CD14-positive monocyte (primary cell): Measurements from ENCODE around the gene CKAP4. TPM values are rescaled to one million over a fixed set of nuclear protein-coding genes. Genes with fewer than 3 reads are reported as not detected.

Source experiments
- DNase-seq, 3 donors: peaks; one replicate each; pipeline ENCODE4 v3.0.0-alpha.2; 2011 to 2022
- H2AFZ ChIP-seq: 2 replicates; pipeline ENCODE4 v1.6.0; 2012; ENCODE audit warnings: mild to moderate bottlenecking, low read depth, low read length, inconsistent platforms; ENCODE audit not compliant: insufficient read depth, poor library complexity, severe bottlenecking
- H3K27ac ChIP-seq, 2 donors: 1 replicate in 1 of 2; 2 replicates in 1 of 2; pipeline ENCODE4 v1.5.1; 2012 to 2013; ENCODE audit warnings: low read length in 2 of 2, control low read depth in 1 of 2, inconsistent platforms in 1 of 2, low read depth in 1 of 2, mild to moderate bottlenecking in 1 of 2
- H3K27me3 ChIP-seq, 2 donors: one replicate each; pipeline versions ENCODE4 v1.6.0 to v1.6.1; 2011 to 2013; ENCODE audit warnings: low read length in 2 of 2; ENCODE audit not compliant: control insufficient read depth in 2 of 2, insufficient read depth in 2 of 2
- H3K36me3 ChIP-seq, 2 donors: replicated peaks in 1 of 2; 1 replicate in 1 of 2; 2 replicates in 1 of 2; pipeline versions ENCODE4 v1.5.1 to v1.6.1; 2012 to 2013; ENCODE audit warnings: low read length in 2 of 2, control low read depth in 1 of 2, inconsistent platforms in 1 of 2, mild to moderate bottlenecking in 1 of 2; ENCODE audit not compliant: insufficient read depth in 2 of 2, control insufficient read depth in 1 of 2
- H3K4me1 ChIP-seq, 2 donors: 1 replicate in 1 of 2; 2 replicates in 1 of 2; pipeline versions ENCODE4 v1.5.1 to v1.6.1; 2012 to 2013; ENCODE audit warnings: low read length in 2 of 2, control low read depth in 1 of 2, inconsistent platforms in 1 of 2, mild to moderate bottlenecking in 1 of 2, moderate library complexity in 1 of 2; ENCODE audit not compliant: insufficient read depth in 2 of 2, control insufficient read depth in 1 of 2
- H3K4me2 ChIP-seq: replicated peaks from 2 replicates; pipeline ENCODE3; 2012; ENCODE audit warnings: low read length, moderate library complexity, mild to moderate bottlenecking; ENCODE audit not compliant: poor library complexity, severe bottlenecking; ENCODE audit errors: extremely low read depth
- H3K4me3 ChIP-seq, 3 experiments: fragments of 200-600 bp in 1 of 3; sonication (generic) in 1 of 3; replicated peaks in 1 of 3; 1 replicate in 2 of 3; 2 replicates in 1 of 3; pipeline ENCODE4 v1.5.1; 2011 to 2013; ENCODE audit warnings: low read length in 3 of 3, mild to moderate bottlenecking in 3 of 3, control low read depth in 2 of 3, low read depth in 2 of 3, inconsistent platforms in 1 of 3, moderate library complexity in 1 of 3
- H3K79me2 ChIP-seq: 2 replicates; pipeline ENCODE4 v1.6.0; 2012; ENCODE audit warnings: mild to moderate bottlenecking, control low read depth, inconsistent platforms, low read length, moderate library complexity; ENCODE audit not compliant: insufficient read depth
- H3K9ac ChIP-seq: 2 replicates; pipeline ENCODE4 v1.6.0; 2017; ENCODE audit warnings: low read length, mild to moderate bottlenecking; ENCODE audit not compliant: insufficient read depth, poor library complexity, severe bottlenecking
- H3K9me3 ChIP-seq, 2 donors: replicated peaks in 1 of 2; 1 replicate in 1 of 2; 2 replicates in 1 of 2; pipeline versions ENCODE4 v1.5.1 to v1.6.1; 2012 to 2013; ENCODE audit warnings: low read length in 2 of 2, control low read depth in 1 of 2; ENCODE audit not compliant: control insufficient read depth in 1 of 2, insufficient read depth in 1 of 2
- H4K20me1 ChIP-seq: 2 replicates; pipeline ENCODE4 v1.6.0; 2012; ENCODE audit warnings: mild to moderate bottlenecking, low read length, control low read depth, moderate library complexity; ENCODE audit not compliant: insufficient read depth
- H3K27ac Mint-ChIP-seq, 7 donors: one replicate each; pipeline ENCODE4 v1.8.0; 2020; ENCODE audit warnings: mild to moderate bottlenecking in 7 of 7, mixed read lengths in 7 of 7, moderate library complexity in 6 of 7, inconsistent platforms in 2 of 7
- H3K27me3 Mint-ChIP-seq, 3 donors: one replicate each; pipeline ENCODE4 v1.8.0; 2021 to 2022; ENCODE audit warnings: low read depth in 3 of 3, mild to moderate bottlenecking in 3 of 3, mixed read lengths in 3 of 3, moderate library complexity in 3 of 3, inconsistent platforms in 1 of 3
- H3K36me3 Mint-ChIP-seq, 2 donors: one replicate each; pipeline ENCODE4 v1.8.0; 2020; ENCODE audit warnings: mixed read lengths in 2 of 2, inconsistent platforms in 1 of 2, mild to moderate bottlenecking in 1 of 2
- H3K4me1 Mint-ChIP-seq: one replicate; pipeline ENCODE4 v1.8.0; 2020; ENCODE audit warnings: mild to moderate bottlenecking, mixed read lengths
- H3K4me3 Mint-ChIP-seq, 2 donors: one replicate each; pipeline ENCODE4 v1.8.0; 2020; ENCODE audit warnings: mild to moderate bottlenecking in 2 of 2, mixed read lengths in 2 of 2, moderate library complexity in 1 of 2
- H3K9me3 Mint-ChIP-seq, 7 donors: one replicate each; pipeline ENCODE4 v1.8.0; 2020 to 2022; ENCODE audit warnings: mixed read lengths in 7 of 7, mild to moderate bottlenecking in 6 of 7, moderate library complexity in 6 of 7, inconsistent platforms in 2 of 7
- WGBS: methylation state at CpG from one replicate; pipeline ENCODE4 v1.1.5; 2013; ENCODE audit warnings: missing lambda C conversion rate; ENCODE audit not compliant: insufficient coverage; 5-methylcytosine and 5-hydroxymethylcytosine counted together
- intact Hi-C, 2 donors: fragments of 100-400 bp; cut with micrococcal nuclease; formaldehyde crosslinking; loops; one replicate each; pipeline versions ENCODE4 v1.15.0 to v1.15.1; 2023
- polyA plus RNA-seq, 3 donors: library from polyadenylated mRNA; depleted of rRNA in 1 of 3; unstranded in 2 of 3; stranded (reverse) in 1 of 3; fragments of 300-500 nt in 2 of 3; fragments of >200 nt in 1 of 3; fragmentation: Illumina TruSeq in 2 of 3; gene quantifications; 1 replicate in 2 of 3; 2 replicates in 1 of 3; pipeline ENCODE4 v1.2.3, GENCODE V29; 2012 to 2021
- TF ChIP-seq, protein P1 (sequence below): fragments of 200-600 bp; IDR thresholded peaks from one replicate; pipeline ENCODE4 v1.8.0; 2022; ENCODE audit warnings: antibody characterized with exemption, mild to moderate bottlenecking

CKAP4 gene
- polyA plus RNA-seq, 3 donors = 46.9 to 59.4 (median 55.9) TPM

DNA sequence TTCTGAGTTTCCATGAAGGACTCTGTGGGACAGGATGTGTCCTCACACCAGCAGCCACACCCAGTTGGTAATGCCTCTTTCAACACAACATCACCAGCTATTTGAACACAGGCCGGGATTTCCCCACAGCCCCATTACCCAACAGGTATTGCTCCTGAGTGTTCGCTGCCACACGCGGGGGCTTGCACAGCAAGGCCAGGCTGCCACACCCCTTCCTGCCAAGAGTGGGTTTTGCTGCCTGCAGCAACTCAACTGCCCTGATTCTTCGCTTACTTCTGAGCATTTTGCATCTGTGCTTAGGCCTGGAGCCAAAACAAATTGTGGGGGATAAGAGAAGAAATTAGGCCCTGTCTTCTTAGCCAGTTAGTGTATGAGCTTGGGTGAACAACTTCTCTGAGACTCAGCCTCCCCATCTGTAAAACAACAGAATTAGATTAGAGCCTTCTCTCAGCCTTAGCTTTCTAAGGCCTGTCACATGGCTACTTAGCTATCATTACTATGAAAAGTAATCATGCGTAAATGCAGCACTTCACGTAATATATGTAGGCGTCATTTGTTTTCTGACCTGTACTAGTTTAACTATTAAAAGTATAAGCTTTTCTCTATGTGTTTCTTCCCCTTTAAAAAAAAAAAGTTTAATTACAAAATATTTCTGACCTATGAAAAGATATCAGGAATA, 20.0 kb downstream of the CKAP4 start:
- no peaks in the 10 kb centered on the region for H3K36me3 ChIP-seq
- 0% methylated on average over 4 of the region's 8 CpGs for WGBS
- no peaks in the 10 kb centered on the region for H3K9me3 ChIP-seq
- peaks cover 24 to 31% of the 10 kb centered on the region in 2 donors for H3K4me1 ChIP-seq
- Mint-ChIP-seq H3K27ac (peak overlapping the region; percentile 98 to 100 (median 99)), H3K9me3 (no peaks in the 10 kb centered on the region), H3K36me3 (peaks cover 2 to 11% of the 10 kb centered on the region in 2 donors), H3K4me3 (peak overlapping the region; percentile 56 to 58), H3K27me3 (peaks cover 7 to 29% (median 22%) of the 10 kb centered on the region in 3 donors), H3K4me1 (peaks cover 46% of the 10 kb centered on the region)
- peak overlapping the region; percentile 50 for H3K4me2 ChIP-seq
- no peaks in the 10 kb centered on the region for H4K20me1 ChIP-seq
- TF ChIP-seq, protein P1, sequence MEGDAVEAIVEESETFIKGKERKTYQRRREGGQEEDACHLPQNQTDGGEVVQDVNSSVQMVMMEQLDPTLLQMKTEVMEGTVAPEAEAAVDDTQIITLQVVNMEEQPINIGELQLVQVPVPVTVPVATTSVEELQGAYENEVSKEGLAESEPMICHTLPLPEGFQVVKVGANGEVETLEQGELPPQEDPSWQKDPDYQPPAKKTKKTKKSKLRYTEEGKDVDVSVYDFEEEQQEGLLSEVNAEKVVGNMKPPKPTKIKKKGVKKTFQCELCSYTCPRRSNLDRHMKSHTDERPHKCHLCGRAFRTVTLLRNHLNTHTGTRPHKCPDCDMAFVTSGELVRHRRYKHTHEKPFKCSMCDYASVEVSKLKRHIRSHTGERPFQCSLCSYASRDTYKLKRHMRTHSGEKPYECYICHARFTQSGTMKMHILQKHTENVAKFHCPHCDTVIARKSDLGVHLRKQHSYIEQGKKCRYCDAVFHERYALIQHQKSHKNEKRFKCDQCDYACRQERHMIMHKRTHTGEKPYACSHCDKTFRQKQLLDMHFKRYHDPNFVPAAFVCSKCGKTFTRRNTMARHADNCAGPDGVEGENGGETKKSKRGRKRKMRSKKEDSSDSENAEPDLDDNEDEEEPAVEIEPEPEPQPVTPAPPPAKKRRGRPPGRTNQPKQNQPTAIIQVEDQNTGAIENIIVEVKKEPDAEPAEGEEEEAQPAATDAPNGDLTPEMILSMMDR = no peak
- no peaks in the 10 kb centered on the region for H3K79me2 ChIP-seq
- peaks cover 0 to 2% of the 10 kb centered on the region in 2 donors for H3K27me3 ChIP-seq
- intact Hi-C loops = loop anchor here (1.0 to 10.0 kb wide), 6 partner anchors 19 to 803 kb away; partner anchors contain the start of gene TCP11L2 (in 1 of the 2)
- H3K4me3 ChIP-seq = peak overlapping the region in 1 of 3 experiments; percentile 43
- peak overlapping the region; percentile 96 to 97 for H3K27ac ChIP-seq
- peak overlapping the region; percentile 72 for H3K9ac ChIP-seq
- H2AFZ ChIP-seq = peak overlapping the region; percentile 50
- peak; percentile 94 to 98 (median 98) for DNase-seq

DNA sequence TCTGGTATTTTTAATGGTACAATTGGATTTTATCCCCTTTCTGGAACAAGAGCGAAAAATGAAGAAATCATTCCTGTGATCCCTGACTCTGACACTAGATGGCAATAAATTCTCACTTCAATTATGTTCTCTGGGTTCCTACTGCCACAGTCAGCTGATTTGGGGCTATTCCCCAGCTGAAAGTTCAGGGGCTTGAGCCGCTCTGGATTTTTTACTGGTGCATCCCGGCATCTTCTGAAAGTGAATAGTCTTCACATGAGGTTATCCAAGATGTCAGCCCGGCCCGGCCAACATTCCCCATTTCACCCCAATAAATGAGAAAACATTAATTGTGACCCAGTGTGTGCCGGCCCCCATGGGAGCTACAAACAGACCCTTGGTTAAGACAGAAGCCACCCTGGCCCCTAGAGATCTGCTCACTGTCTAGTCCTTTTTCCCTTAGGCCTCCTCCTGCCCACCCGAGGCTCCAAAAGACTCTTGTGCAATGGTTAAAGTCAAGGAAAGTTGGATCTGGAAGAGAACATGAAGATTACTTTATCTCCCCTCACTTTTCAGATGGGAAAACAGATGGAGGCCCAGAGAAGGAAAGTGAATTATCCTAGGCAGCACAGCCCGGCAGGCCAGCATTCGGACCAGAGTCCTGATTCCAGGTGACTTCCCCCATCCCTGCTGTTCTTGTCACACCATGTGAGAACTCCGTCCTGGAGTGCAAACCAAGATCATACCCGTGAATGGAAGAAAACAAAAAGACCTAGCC, 20.8 kb downstream of the CKAP4 start:
- Histone ChIP-seq H3K36me3 (no peaks in the 10 kb centered on the region), H3K4me3 (peak overlapping the region in 2 of 3 experiments; percentile 4 to 43), H4K20me1 (no peaks in the 10 kb centered on the region), H3K4me2 (peak overlapping the region; percentile 50), H3K79me2 (no peaks in the 10 kb centered on the region), H3K9me3 (no peaks in the 10 kb centered on the region), H3K27me3 (peaks cover 0 to 7% of the 10 kb centered on the region in 2 donors), H3K27ac (peak overlapping the region; percentile 96 to 97), H3K9ac (peak overlapping the region; percentile 72), H2AFZ (peak overlapping the region; percentile 50), H3K4me1 (peaks cover 24 to 31% of the 10 kb centered on the region in 2 donors)
- Mint-ChIP-seq H3K9me3 (no peaks in the 10 kb centered on the region), H3K36me3 (peaks cover 2 to 4% of the 10 kb centered on the region in 2 donors), H3K4me1 (peaks cover 47% of the 10 kb centered on the region), H3K27ac (peak overlapping the region; percentile 98 to 100 (median 99)), H3K27me3 (peaks cover 13 to 31% (median 26%) of the 10 kb centered on the region in 3 donors), H3K4me3 (peak overlapping the region; percentile 56 to 58)
- TF ChIP-seq, protein P1 = peak; percentile 85
- DNase-seq = peak; percentile 63 to 83 (median 80)
- intact Hi-C loops = loop anchor here (1.0 to 10.0 kb wide), 6 partner anchors 20 to 802 kb away; partner anchors contain the start of gene TCP11L2 (in 1 of the 2)
- 36% methylated on average over 3 of the region's 11 CpGs for WGBS
